ENCODE measurements around the gene KAT2B.
A peak's percentile ranks its signal among the peaks of the same experiment; 100 is the strongest.

Gene KAT2B

DNA sequence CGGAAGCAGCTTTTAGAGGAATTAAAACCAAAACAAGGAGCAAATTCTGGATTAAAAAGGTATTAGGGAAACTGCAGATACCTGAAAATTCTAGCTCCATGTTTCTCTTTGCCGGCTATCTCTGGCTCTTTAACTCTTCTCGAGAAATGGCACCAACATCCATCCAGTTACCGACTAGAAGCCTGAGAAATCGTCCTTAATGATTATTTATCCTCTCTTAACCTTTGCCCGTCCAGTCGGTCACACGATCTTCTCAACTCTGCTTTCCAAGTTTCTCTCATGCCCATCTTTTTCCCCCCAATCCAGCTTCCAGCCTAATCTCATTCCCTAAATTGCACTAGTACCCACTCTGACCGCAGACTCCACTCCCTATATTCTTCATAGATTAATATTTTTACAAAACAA, 146.4 kb downstream of the KAT2B start:
- TF ChIP-seq, protein P1, sequence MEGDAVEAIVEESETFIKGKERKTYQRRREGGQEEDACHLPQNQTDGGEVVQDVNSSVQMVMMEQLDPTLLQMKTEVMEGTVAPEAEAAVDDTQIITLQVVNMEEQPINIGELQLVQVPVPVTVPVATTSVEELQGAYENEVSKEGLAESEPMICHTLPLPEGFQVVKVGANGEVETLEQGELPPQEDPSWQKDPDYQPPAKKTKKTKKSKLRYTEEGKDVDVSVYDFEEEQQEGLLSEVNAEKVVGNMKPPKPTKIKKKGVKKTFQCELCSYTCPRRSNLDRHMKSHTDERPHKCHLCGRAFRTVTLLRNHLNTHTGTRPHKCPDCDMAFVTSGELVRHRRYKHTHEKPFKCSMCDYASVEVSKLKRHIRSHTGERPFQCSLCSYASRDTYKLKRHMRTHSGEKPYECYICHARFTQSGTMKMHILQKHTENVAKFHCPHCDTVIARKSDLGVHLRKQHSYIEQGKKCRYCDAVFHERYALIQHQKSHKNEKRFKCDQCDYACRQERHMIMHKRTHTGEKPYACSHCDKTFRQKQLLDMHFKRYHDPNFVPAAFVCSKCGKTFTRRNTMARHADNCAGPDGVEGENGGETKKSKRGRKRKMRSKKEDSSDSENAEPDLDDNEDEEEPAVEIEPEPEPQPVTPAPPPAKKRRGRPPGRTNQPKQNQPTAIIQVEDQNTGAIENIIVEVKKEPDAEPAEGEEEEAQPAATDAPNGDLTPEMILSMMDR (IDR thresholded peaks at IDR 0.05; ENCODE audit: low read depth, low read length, missing control alignments): no peak
- H3K4me3 ChIP-seq (replicated peaks; ENCODE audit: low read depth, low read length): peak overlapping the region; percentile 92
- DNase-seq (ENCODE audit: extremely low read depth, low read depth): no peak

DNA sequence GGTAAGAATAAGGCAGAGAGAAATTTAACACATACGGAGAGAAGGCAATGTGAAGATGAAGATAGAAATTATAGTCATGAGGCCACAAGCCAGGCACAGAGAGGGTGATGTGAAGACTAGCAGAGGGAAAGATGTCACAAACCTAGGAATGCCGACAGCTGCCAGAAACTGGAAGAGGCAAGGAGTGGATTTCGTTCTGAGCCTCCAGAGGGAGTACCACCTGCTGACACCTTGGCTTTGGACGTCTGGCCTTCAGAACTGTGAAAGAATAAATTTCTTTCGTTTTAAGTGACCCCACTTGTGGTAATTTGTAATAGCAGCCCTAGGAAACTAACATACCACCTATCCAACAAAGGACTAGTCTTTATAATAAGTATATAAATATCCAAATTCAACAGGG, 150.7 kb downstream of the KAT2B start:
- DNase-seq (ENCODE audit: extremely low read depth, low read depth): no peak
- TF ChIP-seq, protein P1 (IDR thresholded peaks at IDR 0.05; ENCODE audit: low read depth, low read length, missing control alignments): no peak

DNA sequence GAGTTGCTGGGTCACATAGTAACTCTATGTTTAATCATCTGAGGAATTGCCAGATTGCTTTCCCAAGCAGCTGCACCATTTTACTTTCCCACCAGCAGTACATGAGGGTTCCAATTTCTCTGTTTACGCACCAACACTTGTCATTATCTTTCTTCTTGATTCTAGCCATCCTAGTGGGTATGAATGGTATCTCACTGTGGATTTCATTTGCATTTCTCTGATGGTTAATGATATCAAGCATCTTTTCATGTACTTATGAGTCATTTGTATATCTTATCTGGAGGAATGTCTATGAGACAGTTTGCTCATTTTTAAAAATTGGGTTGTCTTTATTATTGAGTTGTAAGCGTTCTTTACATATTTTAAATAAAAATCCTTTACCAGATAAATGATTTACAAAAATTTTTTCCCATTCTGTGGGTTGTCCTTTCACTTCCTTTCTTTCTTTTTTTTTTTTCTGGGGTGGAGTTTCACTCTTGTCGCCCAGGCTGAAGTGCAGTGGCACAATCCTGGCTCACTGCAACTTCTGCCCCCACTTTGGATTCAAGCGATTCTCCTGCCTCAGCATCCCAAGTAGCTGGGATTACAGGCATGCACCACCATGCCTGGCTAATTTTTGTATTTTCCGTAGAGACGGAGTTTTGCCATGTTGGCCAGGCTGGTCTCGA, 154.7 kb downstream of the KAT2B start:
- no peak overlapping the region for H3K4me3 ChIP-seq (replicated peaks; ENCODE audit: low read depth, low read length)
- no peak for DNase-seq (ENCODE audit: extremely low read depth, low read depth)
- TF ChIP-seq, protein P1 (IDR thresholded peaks at IDR 0.05; ENCODE audit: low read depth, low read length, missing control alignments): no peak

More for the DNA sequence above, 150.7 kb downstream of the KAT2B start:
- no peak overlapping the region for H3K4me3 ChIP-seq (replicated peaks; ENCODE audit: low read depth, low read length)

DNA sequence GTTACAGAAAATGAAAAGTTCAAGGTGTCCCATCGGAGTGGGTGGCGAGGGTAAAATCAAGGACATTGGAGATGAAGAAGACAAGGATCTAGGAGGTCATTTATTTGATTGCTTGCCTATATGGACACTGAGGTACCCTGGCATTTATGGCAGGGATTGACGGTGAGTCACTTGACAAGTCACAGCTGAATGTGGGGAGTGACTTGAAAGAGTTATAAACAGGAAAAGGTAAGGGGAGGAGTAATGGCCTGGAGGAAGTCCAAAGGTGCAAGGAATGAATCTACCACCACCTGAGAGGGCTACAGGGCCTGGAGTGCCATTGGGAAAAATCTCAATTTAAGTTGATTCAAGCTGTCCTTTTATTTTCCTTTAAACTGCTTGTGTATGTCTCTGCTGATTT, 157.5 kb downstream of the KAT2B start:
- TF ChIP-seq, protein P1 (IDR thresholded peaks at IDR 0.05; ENCODE audit: low read depth, low read length, missing control alignments): no peak
- no peak for DNase-seq (ENCODE audit: extremely low read depth, low read depth)
- H3K4me3 ChIP-seq (replicated peaks; ENCODE audit: low read depth, low read length): no peak overlapping the region

DNA sequence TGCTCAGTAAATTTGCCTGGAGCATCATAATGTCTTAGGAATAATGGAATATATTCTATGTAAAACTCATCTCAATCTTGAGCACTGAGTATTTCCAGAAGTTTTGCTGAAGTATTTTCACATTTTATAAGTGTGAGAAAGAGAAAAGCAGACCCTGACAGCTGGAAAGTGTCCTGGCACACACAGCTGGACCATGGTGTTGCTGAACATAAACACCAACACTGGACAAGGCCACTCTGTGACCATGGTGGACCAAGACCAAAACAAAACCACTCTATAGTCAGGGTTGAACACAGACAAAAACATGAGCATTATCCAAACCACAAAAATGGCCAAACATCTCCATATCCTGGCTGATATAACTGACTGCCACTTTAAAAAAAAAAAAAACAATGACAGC, 160.9 kb downstream of the KAT2B start:
- TF ChIP-seq, protein P1 (IDR thresholded peaks at IDR 0.05; ENCODE audit: low read depth, low read length, missing control alignments): no peak
- no peak for DNase-seq (ENCODE audit: extremely low read depth, low read depth)
- H3K4me3 ChIP-seq (replicated peaks; ENCODE audit: low read depth, low read length): no peak overlapping the region

Measured in HFF-Myc (cell line).